ENCODE data around the gene TMSB4X.

DNA sequence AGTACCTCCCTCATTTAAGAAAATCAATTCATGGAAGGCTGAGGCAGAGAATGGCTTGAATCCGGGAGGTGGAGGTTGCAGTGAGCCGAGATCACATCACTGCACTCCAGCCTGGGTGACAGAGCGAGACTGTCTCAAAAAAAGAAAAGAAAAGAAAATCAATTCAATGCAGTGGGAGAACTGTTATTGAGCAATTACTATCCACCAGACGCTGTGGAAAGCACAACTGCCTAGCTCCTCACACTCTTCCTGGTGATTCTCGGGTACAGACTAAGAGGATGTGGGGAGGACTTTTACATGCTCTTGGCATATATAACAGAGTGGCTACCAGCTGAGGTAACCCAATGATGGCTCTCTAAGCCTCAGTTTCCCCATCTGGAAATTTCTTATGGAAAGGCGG is 2.7 kb upstream of the TMSB4X start:
- TF ChIP-seq, protein P1, sequence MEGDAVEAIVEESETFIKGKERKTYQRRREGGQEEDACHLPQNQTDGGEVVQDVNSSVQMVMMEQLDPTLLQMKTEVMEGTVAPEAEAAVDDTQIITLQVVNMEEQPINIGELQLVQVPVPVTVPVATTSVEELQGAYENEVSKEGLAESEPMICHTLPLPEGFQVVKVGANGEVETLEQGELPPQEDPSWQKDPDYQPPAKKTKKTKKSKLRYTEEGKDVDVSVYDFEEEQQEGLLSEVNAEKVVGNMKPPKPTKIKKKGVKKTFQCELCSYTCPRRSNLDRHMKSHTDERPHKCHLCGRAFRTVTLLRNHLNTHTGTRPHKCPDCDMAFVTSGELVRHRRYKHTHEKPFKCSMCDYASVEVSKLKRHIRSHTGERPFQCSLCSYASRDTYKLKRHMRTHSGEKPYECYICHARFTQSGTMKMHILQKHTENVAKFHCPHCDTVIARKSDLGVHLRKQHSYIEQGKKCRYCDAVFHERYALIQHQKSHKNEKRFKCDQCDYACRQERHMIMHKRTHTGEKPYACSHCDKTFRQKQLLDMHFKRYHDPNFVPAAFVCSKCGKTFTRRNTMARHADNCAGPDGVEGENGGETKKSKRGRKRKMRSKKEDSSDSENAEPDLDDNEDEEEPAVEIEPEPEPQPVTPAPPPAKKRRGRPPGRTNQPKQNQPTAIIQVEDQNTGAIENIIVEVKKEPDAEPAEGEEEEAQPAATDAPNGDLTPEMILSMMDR (IDR thresholded peaks at IDR 0.05), result no peak
- TF ChIP-seq POLR2A (IDR thresholded peaks at IDR 0.05), result no peak

Data from ovary (tissue), 3 donors.